Testis (tissue), 2 donors: ENCODE measurements around the gene SIK3.
"Not testable (repeated sequence)": the region's sequence is repeated elsewhere in the genome, so short reads cannot be mapped to it uniquely, and the experiment has no call there.

Source experiments
- POLR2A ChIP-seq: fragments of 450-650 bp; IDR thresholded peaks from one replicate; pipeline ENCODE4 v1.6.1; 2017; ENCODE audit warnings: antibody characterized with exemption, mild to moderate bottlenecking, moderate library complexity
- TF ChIP-seq, protein P1 (sequence below), 3 experiments: fragments of 450-650 bp in 2 of 3; fragments of 200-600 bp in 1 of 3; sonication (generic) in 1 of 3; IDR thresholded peaks; one replicate each; pipeline ENCODE4 v1.5.1; 2016 to 2019; ENCODE audit warnings: antibody characterized with exemption in 3 of 3, mild to moderate bottlenecking in 2 of 3, moderate library complexity in 1 of 3

DNA sequence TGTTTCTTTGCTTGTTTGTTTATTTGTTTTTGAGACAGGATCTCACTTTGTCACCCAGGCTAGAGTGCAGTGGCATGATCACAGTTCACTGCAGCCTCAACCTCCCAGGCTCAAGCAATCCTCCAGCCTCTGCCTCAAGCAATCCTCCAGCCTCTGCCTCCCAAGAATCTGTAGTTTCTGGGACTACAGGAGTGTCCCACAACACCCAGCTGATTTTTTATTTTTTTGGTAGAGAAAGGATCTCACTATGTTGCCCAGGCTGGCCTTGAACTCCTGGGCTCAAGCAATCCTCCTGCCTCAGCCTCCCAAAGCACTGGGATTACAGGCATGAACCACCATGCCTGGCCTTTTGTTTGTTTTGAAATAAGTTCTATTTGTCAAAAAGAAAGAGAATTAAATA, 296.6 kb downstream of the SIK3 start:
- TF ChIP-seq, protein P1, sequence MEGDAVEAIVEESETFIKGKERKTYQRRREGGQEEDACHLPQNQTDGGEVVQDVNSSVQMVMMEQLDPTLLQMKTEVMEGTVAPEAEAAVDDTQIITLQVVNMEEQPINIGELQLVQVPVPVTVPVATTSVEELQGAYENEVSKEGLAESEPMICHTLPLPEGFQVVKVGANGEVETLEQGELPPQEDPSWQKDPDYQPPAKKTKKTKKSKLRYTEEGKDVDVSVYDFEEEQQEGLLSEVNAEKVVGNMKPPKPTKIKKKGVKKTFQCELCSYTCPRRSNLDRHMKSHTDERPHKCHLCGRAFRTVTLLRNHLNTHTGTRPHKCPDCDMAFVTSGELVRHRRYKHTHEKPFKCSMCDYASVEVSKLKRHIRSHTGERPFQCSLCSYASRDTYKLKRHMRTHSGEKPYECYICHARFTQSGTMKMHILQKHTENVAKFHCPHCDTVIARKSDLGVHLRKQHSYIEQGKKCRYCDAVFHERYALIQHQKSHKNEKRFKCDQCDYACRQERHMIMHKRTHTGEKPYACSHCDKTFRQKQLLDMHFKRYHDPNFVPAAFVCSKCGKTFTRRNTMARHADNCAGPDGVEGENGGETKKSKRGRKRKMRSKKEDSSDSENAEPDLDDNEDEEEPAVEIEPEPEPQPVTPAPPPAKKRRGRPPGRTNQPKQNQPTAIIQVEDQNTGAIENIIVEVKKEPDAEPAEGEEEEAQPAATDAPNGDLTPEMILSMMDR (IDR thresholded peaks at IDR 0.05) = not testable (repeated sequence)
- TF ChIP-seq POLR2A = not testable (repeated sequence)
